ENCODE data around the gene PPP1R37. TPM values are rescaled to one million over a fixed set of nuclear protein-coding genes. Genes with fewer than 3 reads are reported as not detected.

The PPP1R37 gene
- total RNA-seq, 1 experiment from 2014 or later, result 17.2 TPM

Other genes with a start within 250 kb of the PPP1R37 start
- 49.3 and 51.0 TPM in 2 replicates for gene NECTIN2, start 246.9 kb upstream of the PPP1R37 start, total RNA-seq (2014; rRNA removed; shearing (Covaris generic))
- gene TOMM40, start 201.9 kb upstream of the PPP1R37 start, total RNA-seq (2014; rRNA removed; shearing (Covaris generic)), result 75.2 and 141 TPM in 2 replicates
- 6.1 and 8.5 TPM in 2 replicates for gene APOE, start 187.4 kb upstream of the PPP1R37 start, total RNA-seq (2014; rRNA removed; shearing (Covaris generic))
- gene APOC1, start 178.6 kb upstream of the PPP1R37 start, total RNA-seq (2014; rRNA removed; shearing (Covaris generic)), result 1.3 and 1.8 TPM in 2 replicates
- not detected in 2 replicates for gene APOC4, start 150.9 kb upstream of the PPP1R37 start, total RNA-seq (2014; rRNA removed; shearing (Covaris generic))
- not detected in 2 replicates for gene APOC2, start 147.1 kb upstream of the PPP1R37 start, total RNA-seq (2014; rRNA removed; shearing (Covaris generic))
- 35.0 and 52.5 TPM in 2 replicates for gene CLPTM1, start 137.8 kb upstream of the PPP1R37 start, total RNA-seq (2014; rRNA removed; shearing (Covaris generic))
- 7.2 and 9.9 TPM in 2 replicates for gene RELB, start 91.7 kb upstream of the PPP1R37 start, total RNA-seq (2014; rRNA removed; shearing (Covaris generic))
- gene CLASRP, start 54.1 kb upstream of the PPP1R37 start, total RNA-seq (2014; rRNA removed; shearing (Covaris generic)), result 11.5 and 12.1 TPM in 2 replicates
- 0.48 and 0.59 TPM in 2 replicates for gene ZNF296, start 16.7 kb upstream of the PPP1R37 start, total RNA-seq (2014; rRNA removed; shearing (Covaris generic))
- 55.1 and 62.7 TPM in 2 replicates for gene GEMIN7, start 13.9 kb upstream of the PPP1R37 start, total RNA-seq (2014; rRNA removed; shearing (Covaris generic))
- 0.12 and 0.20 TPM in 2 replicates for gene NKPD1, start 67.8 kb downstream of the PPP1R37 start, total RNA-seq (2014; rRNA removed; shearing (Covaris generic))
- gene TRAPPC6A, start 85.1 kb downstream of the PPP1R37 start, total RNA-seq (2014; rRNA removed; shearing (Covaris generic)), result 6.5 and 8.4 TPM in 2 replicates
- 4.0 and 6.4 TPM in 2 replicates for gene BLOC1S3, start 85.6 kb downstream of the PPP1R37 start, total RNA-seq (2014; rRNA removed; shearing (Covaris generic))
- gene EXOC3L2, start 152.2 kb downstream of the PPP1R37 start, total RNA-seq (2014; rRNA removed; shearing (Covaris generic)), result not detected in 2 replicates
- gene MARK4, start 158.1 kb downstream of the PPP1R37 start, total RNA-seq (2014; rRNA removed; shearing (Covaris generic)), result 6.6 and 7.3 TPM in 2 replicates
- gene CKM, start 229.7 kb downstream of the PPP1R37 start, total RNA-seq (2014; rRNA removed; shearing (Covaris generic)), result 0.20 and 0.24 TPM in 2 replicates
- gene KLC3, start 247.6 kb downstream of the PPP1R37 start, total RNA-seq (2014; rRNA removed; shearing (Covaris generic)), result 0.36 and 1.2 TPM in 2 replicates

Data from RPMI7951 (cell line).